HG02970 (cell line): Measurements from ENCODE around the gene SLC43A2.
"Not testable (repeated sequence)": the region's sequence is repeated elsewhere in the genome, so short reads cannot be mapped to it uniquely, and the experiment has no call there.

Experiments used
- ATAC-seq: cut with Tn5 transposase; IDR thresholded peaks from one replicate; pipeline ENCODE4 v1.9.1; 2021; ENCODE audit warnings: mild to moderate bottlenecking, moderate library complexity, moderate number of reproducible peaks; ENCODE audit not compliant: unreplicated experiment, low FRiP score

Gene SLC43A2

DNA sequence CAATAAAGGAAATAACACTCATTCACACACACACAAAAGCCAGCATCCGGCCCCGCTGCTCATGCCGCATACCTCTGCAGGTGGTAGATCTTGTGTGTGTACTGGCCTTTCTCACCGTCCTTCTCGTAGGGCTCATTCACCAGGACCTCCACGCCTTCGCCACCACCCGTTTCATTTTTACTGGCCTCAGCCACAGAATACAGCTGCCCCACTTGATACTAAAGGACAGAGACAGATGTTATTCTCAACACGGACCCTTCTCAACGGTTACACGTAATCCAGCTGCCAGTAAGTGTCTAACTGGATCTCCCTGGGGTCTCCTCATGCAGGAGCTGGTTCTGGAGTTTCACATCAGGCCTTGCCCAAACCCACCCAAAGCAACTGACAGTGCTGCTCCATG lies 75.7 kb downstream of the SLC43A2 start:
- no peak for ATAC-seq

DNA sequence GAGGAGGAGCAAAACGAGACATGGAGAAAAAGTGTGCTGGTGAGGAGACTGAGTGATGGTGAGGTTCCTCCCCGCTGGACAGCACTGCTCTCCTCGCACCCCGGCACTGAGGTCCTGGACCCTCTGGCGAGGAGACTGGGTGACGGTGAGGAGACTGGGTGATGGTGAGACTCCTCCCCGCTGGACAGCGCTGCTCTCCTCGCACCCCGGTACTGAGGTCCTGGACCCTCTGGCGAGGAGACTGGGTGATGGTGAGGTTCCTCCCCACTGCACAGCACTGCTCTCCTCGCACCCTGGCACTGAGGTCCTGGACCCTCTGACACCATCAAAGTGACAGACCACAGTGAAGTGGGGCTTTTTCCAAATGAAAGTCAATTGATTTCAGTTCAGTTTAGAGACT lies 76.9 kb downstream of the SLC43A2 start:
- no peak for ATAC-seq

DNA sequence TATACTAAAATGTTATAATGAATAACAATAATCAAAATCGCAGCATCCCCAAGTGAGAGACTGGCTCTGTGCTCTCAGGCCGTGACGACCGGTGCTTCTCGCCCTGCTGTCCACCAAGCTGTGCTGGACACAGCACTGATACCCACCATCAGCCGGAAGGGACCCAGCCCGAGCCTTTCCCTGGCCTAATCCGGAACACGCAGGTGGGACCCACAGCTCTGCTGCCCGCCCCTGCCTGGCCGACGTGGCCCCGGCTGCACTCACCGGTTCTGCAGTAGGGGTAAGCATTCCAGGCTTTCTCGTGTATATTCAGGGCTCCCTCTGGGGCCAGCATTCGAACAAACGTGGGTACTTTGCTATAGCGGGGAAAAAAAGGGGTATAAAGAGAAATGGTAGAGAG lies 80.6 kb downstream of the SLC43A2 start:
- no peak for ATAC-seq

DNA sequence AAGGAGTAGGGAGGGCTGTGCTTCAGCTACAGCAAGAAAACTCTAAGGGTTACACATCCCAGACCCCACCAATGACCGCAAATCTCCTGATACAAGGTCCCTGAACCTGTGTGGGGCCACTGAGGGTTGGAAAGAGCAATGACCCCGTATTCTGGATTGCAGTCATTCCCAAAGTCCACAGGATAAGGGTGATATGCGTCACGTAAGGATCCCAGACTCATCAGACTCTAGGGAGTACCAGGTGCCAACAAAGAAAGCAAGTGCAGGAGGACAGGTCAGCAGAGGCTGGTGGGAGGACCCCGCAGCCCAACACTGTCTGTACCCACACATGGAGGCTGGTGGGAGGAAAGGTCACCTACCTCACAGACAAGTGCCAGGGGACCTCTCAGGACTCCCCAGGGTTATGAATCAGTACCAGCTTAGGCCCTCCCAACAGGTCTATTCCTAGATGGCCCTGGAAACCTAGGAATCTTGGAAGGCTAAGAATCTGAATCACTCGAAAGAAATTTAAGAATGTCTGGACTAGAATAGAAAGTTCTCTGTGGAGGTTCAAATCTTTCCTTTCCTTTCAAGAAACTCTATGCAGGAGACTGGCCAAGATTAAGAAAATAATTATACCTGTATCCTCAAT lies 82.2 kb downstream of the SLC43A2 start:
- ATAC-seq = no peak

DNA sequence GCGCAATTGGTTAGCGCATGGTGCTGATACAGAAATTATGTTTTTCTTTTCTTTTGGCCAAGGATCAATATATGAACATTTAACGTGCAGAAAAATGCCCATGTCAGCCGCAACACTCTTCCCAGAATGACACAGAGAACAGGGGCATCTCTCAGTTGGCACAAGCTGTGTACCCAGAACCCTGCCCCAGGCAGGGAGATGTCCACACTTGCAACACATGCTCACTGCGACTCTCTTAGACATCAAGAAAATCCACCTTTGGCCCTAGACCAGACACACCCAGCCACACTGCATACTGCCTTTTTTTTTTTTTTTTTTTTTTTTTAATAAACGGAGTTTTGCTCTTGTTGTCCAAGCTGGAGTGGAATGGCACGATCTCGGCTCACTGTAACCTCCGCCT lies 83.0 kb downstream of the SLC43A2 start:
- no peak for ATAC-seq

DNA sequence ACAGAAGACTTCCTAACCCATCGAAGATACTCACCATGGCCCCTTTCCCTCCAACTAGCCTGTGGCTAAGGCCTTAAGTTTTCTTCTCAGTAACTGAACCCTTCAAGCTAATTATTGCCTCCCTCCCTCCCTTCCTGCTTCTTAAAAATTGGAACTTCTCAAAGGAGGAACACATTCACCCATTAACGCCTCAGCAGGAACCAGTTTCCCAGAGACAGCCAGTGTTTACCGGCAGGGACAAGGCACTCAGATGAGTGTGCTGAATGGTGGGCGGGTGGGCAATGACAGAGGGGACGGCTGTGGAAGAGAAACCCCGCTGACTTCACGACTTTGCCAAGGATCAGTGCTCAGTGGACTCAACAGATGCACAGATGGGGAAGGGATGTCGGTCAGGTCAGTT lies 86.3 kb downstream of the SLC43A2 start:
- no peak for ATAC-seq

DNA sequence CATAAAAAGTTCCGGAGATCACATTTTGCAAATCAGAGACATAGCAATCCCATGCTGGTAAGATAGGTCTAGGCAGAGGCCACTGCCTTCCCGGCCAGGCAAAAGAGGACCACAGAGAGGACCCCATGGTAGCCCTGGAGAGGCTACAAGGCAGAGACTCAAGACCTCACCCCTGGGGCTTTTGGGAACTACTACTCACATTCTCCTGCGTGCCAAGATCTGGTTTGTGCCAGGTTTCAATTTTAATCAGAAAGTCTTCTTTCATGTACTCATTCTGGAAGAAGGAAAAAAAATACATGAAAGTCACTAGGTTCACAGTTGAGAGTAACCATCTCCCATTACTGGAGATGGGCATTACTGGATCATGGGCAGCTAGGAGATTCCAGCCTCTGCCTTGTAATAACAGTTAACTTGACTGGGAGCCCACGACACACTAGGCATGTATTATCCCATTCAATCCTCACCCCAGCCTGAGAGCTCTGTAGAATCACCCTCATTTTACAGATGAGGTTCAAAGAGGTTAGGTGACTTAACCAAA lies 87.2 kb downstream of the SLC43A2 start:
- no peak for ATAC-seq

DNA sequence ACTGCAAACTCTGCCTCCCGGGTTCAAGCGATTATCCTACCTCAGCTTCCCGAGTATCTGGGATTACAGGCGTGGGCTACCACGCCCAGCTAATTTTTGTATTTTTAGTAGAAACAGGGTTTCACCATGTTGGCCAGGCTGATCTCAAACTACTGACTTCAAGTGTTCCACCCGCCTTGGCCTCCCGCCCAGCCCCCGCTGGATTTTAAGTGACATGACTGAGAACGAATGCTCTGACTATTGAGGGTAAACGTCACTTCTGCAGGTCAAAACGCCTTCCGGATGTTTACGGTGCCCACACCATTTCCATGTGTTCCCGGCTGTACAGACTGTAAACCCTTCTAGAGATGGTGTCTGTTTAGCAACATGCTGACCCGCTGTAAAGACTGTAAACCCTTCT lies 88.8 kb downstream of the SLC43A2 start:
- ATAC-seq = no peak

DNA sequence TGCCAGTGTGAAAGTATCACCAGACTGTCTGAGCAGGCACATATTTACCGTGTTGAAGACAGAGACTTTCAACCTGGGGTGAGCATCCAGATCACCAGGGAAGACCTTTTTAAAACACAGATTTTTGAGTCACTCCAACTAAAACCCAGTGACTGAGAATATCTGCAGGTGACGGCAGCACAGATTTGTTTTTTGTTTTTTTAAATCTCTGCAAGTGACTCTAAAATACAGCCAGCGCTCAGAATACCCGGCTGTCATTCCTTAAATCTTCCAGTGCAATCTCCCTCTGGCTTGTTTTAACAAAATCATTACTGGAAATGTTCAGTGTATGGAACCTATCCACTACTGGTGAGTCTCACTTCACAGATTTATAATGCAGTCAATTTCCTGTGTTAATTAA lies 92.9 kb downstream of the SLC43A2 start:
- no peak for ATAC-seq

DNA sequence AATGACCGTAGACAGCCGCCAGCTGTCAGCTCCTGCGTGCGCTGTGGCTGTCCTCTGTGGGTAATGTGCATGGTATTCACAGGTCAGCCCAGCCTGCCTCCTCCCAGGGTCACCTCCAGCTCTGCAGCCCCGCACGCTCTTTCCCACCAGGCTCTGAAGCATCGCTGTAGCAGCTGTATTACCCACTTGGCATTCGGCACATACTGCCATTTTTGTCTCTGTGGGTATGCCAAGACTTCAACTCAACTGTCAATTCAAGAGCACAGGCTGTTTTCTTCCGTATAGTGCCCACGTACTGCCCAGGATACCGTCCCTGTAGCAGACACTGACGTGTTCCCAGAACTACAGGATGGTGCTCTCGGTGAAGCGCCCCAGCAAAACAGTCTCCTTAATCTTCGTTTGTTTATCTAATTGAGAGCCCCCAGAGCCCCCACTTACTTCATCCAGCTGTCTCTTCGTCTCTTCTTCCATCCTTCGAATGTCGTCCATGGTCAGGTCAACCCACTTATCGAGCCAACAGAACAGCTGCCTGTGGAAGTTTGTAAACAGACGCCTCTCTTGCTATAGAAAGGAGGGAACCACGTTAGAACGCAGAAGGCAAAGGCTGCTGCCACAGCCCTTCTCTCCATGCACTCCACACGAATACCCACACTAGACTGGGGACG lies 94.8 kb downstream of the SLC43A2 start:
- ATAC-seq = no peak

DNA sequence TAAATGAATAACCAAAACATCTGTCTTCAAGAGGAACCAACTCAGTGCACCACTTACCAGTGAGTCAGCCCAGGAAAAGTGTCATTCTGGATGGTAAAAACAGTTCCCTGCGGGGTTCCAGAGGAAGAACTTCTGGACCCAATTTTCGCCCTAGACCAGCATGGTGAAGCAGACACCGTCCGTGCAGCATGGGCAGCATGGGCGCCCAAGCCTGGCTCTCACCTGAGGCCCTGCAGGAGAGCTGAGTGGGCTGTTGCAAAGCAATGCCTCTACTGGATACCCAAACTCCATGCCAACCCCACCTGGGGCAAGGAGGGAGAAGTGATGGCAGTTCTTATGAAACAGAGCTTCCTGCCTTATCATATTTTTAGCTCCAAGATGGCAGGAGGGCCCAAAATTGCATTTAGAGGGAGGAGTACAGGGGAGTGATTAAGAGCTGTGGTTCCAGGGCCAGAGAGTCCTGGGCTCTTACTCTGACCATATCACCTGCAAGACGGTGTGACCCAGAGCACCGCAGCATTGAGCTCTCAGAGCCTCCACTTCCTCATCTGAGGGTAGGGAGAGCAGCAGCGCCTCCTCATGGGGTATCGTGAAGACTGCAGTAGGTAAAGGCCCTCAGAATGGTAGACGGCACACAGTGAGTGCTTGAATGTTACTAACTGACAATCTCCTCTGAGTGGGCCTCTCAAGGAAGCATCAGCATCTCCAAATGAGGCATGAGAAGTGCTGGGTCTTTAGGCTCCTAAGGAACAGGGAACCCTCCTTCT lies 95.6 kb downstream of the SLC43A2 start:
- ATAC-seq = no peak

DNA sequence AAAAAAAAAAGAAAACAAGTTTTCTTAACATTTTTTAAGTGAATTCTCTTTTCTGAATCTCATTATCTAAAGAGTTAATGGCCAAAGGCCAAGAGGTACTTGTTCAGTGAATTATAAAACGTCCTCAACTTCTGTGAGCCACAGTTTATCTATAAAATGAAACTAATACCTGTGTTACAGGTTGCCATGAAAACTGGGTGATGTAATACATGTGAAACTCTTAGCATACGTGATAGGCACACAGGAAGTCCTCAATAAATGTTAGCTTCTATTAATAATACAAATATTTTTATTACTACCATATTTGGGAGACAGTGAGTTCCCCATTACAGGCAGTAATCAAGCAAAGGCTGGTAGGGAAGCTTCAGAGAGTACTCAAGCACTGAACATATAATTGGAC lies 98.8 kb downstream of the SLC43A2 start:
- ATAC-seq = no peak

DNA sequence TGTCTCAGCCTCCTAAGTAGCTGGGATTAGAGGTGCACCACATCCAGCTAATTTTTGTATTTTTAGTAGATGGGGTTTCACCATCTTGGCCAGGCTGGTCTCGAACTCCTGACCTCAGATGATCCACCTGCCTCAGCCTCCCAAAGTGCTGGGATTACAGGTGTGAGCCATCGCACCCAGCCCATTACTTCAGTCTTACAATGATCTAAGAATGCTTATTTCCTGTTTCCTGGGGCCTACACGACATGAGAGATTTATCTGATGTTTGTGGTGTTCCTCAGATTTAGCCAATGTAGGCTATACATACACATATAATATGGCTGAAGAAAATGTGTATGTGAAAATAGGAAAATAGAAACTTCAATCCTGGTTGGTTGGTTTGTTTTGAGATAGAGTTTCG lies 101.8 kb downstream of the SLC43A2 start:
- ATAC-seq = not testable (repeated sequence)

DNA sequence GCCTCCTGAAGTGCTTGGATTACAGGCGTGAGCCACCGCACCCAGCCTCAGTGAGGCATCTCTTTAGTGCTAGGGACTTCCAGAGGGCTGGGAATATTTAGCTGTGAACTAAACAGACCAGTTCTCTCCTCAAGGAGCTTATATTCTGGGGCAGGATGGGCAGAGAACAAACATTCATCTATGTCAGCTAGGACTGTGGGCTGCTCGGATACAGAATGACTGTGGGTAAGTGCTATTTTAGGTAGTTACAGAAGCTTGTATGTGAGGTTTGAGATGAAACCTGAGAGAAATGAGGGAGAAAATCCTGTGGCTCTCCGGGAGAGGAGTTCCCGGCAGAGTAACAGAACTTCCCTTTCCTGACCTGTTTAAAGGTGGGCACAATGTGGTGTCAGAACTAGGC lies 106.0 kb downstream of the SLC43A2 start:
- ATAC-seq = no peak

DNA sequence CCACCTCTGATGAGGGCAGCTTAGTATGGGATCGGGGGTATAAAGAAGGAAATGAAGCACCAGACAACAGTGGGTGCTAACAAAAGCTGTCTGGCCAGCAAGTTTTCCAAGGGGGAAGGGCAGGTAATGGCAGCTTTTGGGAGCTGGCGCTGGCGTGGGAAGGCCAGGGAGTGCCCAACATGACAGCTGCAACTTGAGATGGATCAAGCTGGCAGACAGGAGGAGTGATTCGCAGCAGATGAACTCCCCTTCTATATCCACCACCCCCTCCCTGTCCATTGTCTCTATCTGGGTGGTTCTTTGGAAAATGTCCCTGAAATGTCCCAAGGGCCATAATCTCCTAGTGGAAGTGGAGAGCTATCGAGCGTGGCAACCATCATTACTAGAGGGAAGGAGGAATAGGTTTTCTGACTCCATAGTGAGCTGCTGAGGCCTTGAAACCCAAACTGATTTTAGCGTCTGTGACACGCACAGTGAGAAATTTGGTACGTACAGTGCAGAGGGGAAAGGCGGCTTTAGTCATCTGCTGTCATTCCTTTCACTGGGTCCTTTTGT lies 107.5 kb downstream of the SLC43A2 start:
- no peak for ATAC-seq

DNA sequence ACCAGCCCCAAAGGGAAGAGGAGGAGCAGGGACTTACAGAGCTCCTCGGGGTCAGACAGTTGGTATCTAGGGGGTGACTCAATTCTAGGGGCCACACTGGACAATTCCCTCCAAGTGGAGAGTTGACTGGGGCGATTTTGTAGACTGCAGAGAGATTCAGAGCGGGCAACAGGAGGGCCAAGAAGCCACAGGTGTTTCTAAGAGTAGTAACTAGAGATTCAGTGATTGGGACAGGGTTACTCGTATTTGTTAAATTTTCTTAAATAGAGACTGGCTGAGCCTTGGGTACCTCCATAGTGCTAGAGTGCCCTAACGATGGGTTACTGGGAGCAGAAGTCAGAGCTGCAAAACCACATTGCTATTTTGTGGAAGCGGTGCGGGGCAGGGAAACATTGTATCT lies 109.0 kb downstream of the SLC43A2 start:
- no peak for ATAC-seq
